Inferior parietal cortex (tissue), 1 donor: ENCODE measurements around the gene LMF2.

Experiments used
- DNase-seq: peaks from one replicate; pipeline ENCODE4 v3.0.0-alpha.2; 2016; ENCODE audit errors: extremely low spot score

LMF2 gene

GRCh38 chr22:50483106-50483505 is 24.4 kb downstream of the LMF2 start:
- DNase-seq, result no peak

- DNase-seq, result no peak
These were observed 25.1 kb downstream of the LMF2 start for GRCh38 chr22:50482107-50483074.

DNA sequence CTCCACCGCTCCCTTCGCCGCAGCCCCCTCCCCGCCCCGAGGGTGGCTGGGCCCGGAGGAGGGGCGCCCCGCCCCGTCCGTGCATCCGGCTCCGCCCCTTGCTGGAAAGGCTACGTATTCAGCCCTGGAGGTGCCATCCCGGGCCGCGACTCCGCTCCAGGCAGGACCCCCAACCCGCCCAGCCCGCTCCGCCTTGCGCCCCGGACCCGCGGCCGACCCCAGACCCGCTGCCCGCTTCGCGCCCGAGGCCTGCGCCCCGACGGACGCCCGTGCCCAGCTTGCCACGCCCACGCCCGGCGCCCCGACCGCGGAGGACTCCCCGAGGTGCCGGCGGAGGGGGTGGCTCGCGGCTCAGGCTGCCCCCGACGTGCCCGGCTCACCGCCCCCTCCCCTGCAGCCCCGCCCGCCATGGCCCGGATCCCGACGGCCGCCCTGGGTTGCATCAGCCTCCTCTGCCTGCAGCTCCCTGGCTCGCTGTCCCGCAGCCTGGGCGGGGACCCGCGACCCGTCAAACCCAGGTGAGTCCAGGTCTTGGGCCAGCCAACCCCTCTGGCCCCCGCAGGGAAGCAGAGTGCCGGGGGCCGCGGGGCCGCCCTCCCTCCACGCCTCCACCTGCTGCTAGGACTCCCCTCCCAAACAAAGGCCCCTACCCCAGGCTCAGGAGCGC is 25.9 kb downstream of the LMF2 start, which contains the start of gene ADM2:
Gene ADM2 (plus strand): TSS at position 104 of the 667 bp plus-strand sequence. CDS start 305 bp downstream, at position 409.
- no peak for DNase-seq

DNA sequence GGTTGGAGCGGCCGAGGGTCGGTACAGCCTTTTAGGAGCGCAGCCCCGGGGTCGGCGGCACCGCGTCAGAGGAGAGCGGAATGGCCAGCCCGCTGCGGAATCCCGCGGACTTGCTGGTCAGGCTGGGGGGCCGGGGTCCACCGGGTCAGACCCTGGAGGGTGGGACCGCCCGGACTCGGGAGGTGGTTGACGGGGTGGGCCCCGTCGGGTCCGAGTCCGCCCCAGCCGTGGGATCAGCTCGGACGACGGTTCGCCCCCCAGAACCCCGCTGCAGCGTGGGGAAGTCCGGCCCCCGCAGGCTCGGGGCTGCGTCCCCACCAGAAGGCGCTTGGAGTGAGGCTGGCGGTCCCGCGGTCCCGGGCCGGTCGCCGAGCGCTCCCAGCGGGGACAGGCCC is 26.5 kb downstream of the LMF2 start:
- DNase-seq, result no peak

GRCh38 chr22:50479721-50480120 is 27.8 kb downstream of the LMF2 start:
- no peak for DNase-seq

GRCh38 chr22:50477923-50478322 is 29.6 kb downstream of the LMF2 start:
- no peak for DNase-seq

DNA sequence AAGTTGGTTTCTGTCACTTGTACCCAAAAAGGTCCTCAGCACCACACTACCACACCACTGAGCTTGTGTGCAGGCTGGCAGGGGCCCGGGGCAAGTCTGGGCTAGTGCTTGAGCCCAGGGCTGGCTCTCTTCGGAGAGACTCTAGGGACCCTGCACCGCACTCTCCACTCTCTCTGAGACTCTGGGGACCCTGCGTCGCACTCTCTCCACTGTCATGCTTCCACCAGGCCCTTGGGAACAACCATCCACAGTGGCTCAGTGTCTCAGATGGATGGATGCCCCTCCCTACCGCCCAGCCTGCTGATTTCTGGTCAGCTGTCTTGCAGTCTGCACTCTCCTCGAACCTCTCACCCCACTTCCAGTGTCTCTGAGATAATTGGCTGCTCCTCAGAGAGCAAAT is 30.6 kb downstream of the LMF2 start:
- no peak for DNase-seq

GRCh38 chr22:50475652-50476002 is 31.9 kb downstream of the LMF2 start:
- no peak for DNase-seq

DNA sequence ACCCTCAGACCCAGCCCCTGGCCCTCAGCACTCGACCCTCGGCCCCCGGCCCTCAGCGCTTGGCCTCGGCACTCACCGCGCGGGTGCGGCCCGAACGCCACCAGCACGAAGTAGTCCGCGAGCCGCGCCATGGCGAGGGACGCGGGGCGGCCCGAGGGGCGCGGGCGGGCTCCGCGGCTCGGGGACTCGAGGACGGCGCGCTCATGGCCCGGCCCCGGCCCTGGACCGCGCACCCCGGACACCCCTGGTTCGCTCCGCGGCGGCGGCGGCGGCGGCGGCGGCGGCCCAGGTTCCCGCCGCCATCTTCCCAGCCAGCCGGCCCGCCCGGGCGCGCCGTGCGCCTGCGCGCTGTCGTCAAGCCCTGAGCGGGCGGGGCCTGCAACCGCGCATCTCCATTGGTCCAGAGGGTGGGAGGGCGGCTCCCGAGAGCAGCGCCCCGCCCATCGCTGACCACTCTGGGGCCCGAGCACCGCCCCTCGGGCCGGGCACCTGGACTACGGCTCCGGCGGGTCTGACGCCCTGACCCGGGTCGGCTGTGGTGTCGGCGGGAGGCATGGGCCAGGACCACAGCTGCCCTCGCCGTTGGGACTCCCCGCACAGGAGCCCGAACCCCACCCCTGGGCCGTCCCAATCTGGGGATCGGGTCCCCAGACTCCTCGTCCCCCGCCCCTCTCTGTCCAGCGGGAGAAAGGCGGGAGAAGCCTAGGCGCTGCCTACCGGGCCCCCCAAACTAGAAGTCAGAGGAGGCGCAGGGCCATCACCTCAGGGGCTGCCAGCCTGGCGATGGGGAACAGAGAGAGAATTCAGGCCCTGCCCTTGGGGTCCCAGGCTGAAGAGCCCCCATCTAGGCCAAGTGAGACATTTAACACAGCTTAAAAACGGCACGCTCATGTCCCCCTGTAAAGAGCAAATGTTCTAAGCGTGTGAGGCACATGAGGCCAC is 32.5 kb downstream of the LMF2 start, which contains the start of gene SBF1:
Gene SBF1 (minus strand): TSS at position 326 of the 942 bp plus-strand sequence. CDS start 195 bp downstream, at position 131.
- DNase-seq, result peak; percentile 86

- no peak for DNase-seq
These were observed 33.4 kb downstream of the LMF2 start for GRCh38 chr22:50473855-50474671.

DNA sequence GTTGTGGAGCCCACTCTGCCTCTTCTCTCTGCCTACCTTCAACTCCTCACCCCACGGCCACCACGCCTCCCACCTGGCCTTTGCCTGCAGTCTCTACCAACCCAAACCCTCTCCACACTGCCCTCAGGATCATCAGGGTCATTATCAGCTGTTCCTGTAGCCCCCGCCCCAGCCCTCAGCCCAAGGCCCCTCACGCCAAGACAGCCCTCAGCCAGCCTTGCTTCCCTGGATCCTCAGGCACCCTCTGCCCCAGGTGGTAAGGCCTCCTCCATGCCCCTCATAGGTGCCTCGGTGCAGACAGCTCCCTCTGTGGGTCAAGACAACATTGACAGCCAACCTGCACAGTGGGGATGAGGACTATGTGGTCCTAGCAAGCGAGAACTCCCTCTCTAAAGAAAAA is 34.4 kb downstream of the LMF2 start:
- no peak for DNase-seq

GRCh38 chr22:50471962-50472361 is 35.5 kb downstream of the LMF2 start:
- no peak for DNase-seq

GRCh38 chr22:50471197-50471847 is 36.2 kb downstream of the LMF2 start:
- DNase-seq, result peak; percentile 48

DNA sequence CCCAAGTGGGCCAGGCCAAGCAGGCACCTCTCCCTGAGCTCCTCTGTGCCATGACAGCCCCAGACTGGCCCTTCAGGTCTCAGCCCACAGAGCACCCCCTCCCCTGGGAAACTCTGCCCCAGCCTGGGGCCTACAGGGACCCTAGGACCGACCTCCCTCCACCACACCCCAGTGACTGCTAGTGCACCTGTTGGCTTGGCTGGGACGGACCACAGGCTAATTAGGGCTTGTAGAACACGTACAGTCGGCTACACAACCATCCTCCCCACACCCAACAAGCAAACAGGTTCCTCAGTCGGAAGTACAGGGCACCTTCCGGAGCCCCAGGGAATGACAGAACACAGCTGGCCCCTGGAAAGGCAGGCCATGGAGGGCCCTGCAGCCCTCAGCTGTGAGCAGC is 37.0 kb downstream of the LMF2 start:
- no peak for DNase-seq

- no peak for DNase-seq
These were observed 37.9 kb downstream of the LMF2 start for GRCh38 chr22:50469377-50470305.

DNA sequence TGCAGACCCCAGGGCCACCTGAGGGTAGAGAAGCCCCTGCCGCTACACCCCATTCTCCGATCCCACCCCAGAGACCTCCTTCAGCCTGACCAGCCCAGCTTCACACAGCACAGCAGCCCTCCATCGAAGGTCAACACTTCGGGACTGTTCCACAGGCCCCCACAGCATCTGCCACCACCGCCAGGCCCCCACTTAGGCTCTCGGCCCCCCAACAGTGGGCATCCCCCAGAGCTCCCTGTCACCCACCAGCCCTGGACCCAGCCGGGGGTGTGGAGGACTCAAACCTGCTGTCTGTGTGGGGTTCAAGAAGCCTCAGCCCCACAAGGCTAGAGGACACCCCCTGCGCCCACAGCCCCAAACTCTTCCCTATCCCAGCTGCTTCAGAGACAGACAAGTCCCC is 38.9 kb downstream of the LMF2 start:
- DNase-seq, result no peak

DNA sequence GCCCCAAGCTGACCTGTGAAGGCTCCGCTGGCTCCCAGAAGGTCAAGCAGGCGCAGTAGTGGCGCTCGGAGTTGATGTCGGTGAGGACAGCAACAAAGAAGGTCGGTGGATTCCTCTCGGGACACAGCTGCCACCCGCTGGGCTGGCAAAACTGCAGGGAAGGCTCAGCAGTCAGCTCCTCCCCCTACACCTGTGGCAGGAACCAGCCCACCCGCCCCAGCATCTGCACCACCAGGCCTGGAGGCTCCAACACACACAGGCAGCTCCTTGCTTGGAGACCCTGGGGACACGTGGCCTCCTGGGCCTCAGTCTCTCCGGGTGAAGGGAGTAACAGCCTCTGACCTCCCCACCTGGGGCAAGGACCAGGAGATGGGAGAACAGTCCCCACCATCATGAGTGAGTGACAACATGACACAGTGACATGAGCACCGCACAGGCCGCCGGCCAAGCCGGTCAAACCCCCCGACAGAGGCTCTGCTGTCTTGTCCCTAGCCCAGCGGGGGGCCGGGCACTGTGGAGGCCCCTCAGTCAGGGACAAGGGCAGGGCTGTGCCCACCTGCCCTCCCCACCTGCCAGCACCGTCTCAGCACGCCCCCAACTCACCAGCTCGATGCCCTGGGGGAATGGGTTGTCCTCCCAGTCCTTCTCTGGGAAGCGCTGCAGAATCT is 39.6 kb downstream of the LMF2 start:
- no peak for DNase-seq

GRCh38 chr22:50467341-50467740 is 40.2 kb downstream of the LMF2 start:
- DNase-seq, result no peak
